ENCODE measurements around the gene PTPN1. TPM values are rescaled to one million over a fixed set of nuclear protein-coding genes. Genes with fewer than 3 reads are reported as not detected.

The PTPN1 gene
- total and polyA plus RNA-seq, 10 of the 15 experiments (the other 5 are each of a cell fraction or from before 2014, with no cell fraction given) = 15.9 to 74.7 (median 43.9) TPM

DNA sequence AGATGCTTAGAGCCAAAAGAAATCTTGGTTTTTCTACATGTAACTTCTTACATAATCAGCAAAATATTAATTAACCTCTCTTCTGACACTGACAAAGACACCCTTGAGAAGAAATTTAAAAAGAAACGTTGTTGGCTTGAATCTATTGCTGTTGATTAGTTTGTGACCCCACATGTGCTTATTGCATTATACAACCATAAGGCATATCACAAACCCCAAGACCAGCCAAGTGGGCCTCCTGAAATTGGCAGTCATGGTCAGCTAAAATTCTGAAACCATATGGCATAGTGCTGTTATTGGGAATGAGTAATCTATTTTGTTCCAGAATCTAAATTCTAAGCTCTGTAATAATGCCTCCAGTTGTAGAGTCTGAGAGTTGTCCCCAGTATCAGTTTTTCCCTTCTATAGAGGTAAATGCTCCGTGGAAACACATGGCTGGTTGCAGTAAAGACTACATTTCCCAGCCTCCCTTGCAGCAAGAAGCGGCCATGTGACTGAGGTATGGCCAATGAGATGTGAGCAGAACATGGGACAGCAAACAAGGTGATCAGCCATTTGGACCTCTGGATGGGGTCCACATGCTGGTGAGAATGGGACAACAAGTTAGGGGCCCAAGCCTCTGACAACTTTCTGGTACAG is 42.3 kb upstream of the PTPN1 start (continued):
- TF ChIP-seq ZNF384 (IDR thresholded peaks at IDR 0.05; ENCODE audit: borderline replicate concordance, low read depth, low read length) (no peak), BHLHE40 (IDR thresholded peaks at IDR 0.05; ENCODE audit: borderline replicate concordance in 1 of 2, low read depth in 2 of 2, low read length in 1 of 2) (no peak), KLF5 (IDR thresholded peaks at IDR 0.05; ENCODE audit: partially characterized antibody) (no peak), FOXK2 (IDR thresholded peaks at IDR 0.05) (no peak), RCOR1 (conservative IDR thresholded peaks at IDR 0.05; ENCODE audit: low read depth, low read length) (no peak), CREB1 (IDR thresholded peaks at IDR 0.05; ENCODE audit: low read depth) (no peak), RELA (IDR thresholded peaks at IDR 0.05; ENCODE audit: borderline replicate concordance, partially characterized antibody) (no peak), SUZ12 (IDR thresholded peaks at IDR 0.05; ENCODE audit: unreplicated experiment) (no peak), ZNF622 (IDR thresholded peaks at IDR 0.05) (no peak), RBBP5 (conservative IDR thresholded peaks at IDR 0.05) (no peak), RAD51 (IDR thresholded peaks at IDR 0.05) (peak; percentile 77), BCL11A (IDR thresholded peaks at IDR 0.05; ENCODE audit: low read depth, low read length) (no peak), ZNF217 (IDR thresholded peaks at IDR 0.05) (no peak), HCFC1 (IDR thresholded peaks at IDR 0.05; ENCODE audit: low read length) (peak; percentile 83), RAD21 (IDR thresholded peaks at IDR 0.05; ENCODE audit: insufficient read depth, low read depth, low read length) (no peak), PAX8 (IDR thresholded peaks at IDR 0.05) (no peak), DPF2 (IDR thresholded peaks at IDR 0.05) (no peak), SMAD5 (IDR thresholded peaks at IDR 0.05; ENCODE audit: low read depth) (no peak), NFYA (IDR thresholded peaks at IDR 0.05; ENCODE audit: borderline replicate concordance, low read depth, low read length) (no peak), SIX5 (IDR thresholded peaks at IDR 0.05; ENCODE audit: low read depth, low read length, severe bottlenecking) (peak; percentile 87), ATF7 (IDR thresholded peaks at IDR 0.05; ENCODE audit: low read depth) (no peak), FOXM1 (IDR thresholded peaks at IDR 0.05; ENCODE audit: low read depth, low read length) (no peak), MYB (IDR thresholded peaks at IDR 0.05; ENCODE audit: borderline replicate concordance, low read depth, low read length) (no peak), WRNIP1 (IDR thresholded peaks at IDR 0.05; ENCODE audit: borderline replicate concordance, low read depth, low read length) (no peak), CREM (IDR thresholded peaks at IDR 0.05; ENCODE audit: low read depth) (peak; percentile 18; the same call in 1 of the 2 replicates), LARP7 (IDR thresholded peaks at IDR 0.05) (no peak), MEF2B (IDR thresholded peaks at IDR 0.05; ENCODE audit: partially characterized antibody, poor library complexity, severe bottlenecking) (no peak)
- TF ChIP-seq, protein P1, sequence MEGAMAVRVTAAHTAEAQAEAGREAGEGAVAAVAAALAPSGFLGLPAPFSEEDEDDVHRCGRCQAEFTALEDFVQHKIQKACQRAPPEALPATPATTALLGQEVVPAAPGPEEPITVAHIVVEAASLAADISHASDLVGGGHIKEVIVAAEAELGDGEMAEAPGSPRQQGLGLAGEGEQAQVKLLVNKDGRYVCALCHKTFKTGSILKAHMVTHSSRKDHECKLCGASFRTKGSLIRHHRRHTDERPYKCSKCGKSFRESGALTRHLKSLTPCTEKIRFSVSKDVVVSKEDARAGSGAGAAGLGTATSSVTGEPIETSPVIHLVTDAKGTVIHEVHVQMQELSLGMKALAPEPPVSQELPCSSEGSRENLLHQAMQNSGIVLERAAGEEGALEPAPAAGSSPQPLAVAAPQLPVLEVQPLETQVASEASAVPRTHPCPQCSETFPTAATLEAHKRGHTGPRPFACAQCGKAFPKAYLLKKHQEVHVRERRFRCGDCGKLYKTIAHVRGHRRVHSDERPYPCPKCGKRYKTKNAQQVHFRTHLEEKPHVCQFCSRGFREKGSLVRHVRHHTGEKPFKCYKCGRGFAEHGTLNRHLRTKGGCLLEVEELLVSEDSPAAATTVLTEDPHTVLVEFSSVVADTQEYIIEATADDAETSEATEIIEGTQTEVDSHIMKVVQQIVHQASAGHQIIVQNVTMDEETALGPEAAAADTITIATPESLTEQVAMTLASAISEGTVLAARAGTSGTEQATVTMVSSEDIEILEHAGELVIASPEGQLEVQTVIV (IDR thresholded peaks at IDR 0.05; ENCODE audit: borderline replicate concordance, partially characterized antibody) = no peak
- TF ChIP-seq, protein P2, sequence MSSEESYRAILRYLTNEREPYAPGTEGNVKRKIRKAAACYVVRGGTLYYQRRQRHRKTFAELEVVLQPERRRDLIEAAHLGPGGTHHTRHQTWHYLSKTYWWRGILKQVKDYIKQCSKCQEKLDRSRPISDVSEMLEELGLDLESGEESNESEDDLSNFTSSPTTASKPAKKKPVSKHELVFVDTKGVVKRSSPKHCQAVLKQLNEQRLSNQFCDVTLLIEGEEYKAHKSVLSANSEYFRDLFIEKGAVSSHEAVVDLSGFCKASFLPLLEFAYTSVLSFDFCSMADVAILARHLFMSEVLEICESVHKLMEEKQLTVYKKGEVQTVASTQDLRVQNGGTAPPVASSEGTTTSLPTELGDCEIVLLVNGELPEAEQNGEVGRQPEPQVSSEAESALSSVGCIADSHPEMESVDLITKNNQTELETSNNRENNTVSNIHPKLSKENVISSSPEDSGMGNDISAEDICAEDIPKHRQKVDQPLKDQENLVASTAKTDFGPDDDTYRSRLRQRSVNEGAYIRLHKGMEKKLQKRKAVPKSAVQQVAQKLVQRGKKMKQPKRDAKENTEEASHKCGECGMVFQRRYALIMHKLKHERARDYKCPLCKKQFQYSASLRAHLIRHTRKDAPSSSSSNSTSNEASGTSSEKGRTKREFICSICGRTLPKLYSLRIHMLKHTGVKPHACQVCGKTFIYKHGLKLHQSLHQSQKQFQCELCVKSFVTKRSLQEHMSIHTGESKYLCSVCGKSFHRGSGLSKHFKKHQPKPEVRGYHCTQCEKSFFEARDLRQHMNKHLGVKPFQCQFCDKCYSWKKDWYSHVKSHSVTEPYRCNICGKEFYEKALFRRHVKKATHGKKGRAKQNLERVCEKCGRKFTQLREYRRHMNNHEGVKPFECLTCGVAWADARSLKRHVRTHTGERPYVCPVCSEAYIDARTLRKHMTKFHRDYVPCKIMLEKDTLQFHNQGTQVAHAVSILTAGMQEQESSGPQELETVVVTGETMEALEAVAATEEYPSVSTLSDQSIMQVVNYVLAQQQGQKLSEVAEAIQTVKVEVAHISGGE (CRISPR knock-in tag; IDR thresholded peaks at IDR 0.05) = no peak

All from GM12878 (cell line).